DND-41 (cell line): Measurements from ENCODE around the gene RPP14.

Experiments
- ATAC-seq: fragments of 200-7000 bp; cut with Tn5 transposase; 3 replicates; pipeline ENCODE4 v1.9.1; 2021; ENCODE audit warnings: low read depth; ENCODE audit not compliant: insufficient read depth
- DNase-seq: peaks from one replicate; pipeline ENCODE4 v3.0.0-alpha.2; 2020
- H2AFZ ChIP-seq: 2 replicates; pipeline ENCODE4 v1.6.0; 2012; ENCODE audit warnings: low read depth, low read length
- H3K27ac ChIP-seq: 2 replicates; pipeline ENCODE4 v1.5.1; 2012; ENCODE audit warnings: low read length, inconsistent platforms
- H3K27me3 ChIP-seq: fragments of 200-600 bp; sonication (generic); 2 replicates; pipeline ENCODE4 v1.6.0; 2012; ENCODE audit warnings: low read length, mild to moderate bottlenecking, inconsistent platforms; ENCODE audit not compliant: insufficient read depth, poor library complexity
- H3K36me3 ChIP-seq: 2 replicates; pipeline ENCODE4 v1.5.1; 2012; ENCODE audit warnings: low read length, inconsistent platforms; ENCODE audit not compliant: insufficient read depth
- H3K4me1 ChIP-seq: 2 replicates; pipeline ENCODE4 v1.5.1; 2012; ENCODE audit warnings: mild to moderate bottlenecking, low read length; ENCODE audit not compliant: insufficient read depth
- H3K4me2 ChIP-seq: 2 replicates; pipeline ENCODE4 v1.6.0; 2012; ENCODE audit warnings: mild to moderate bottlenecking, moderate library complexity, low read length, inconsistent platforms; ENCODE audit not compliant: insufficient read depth
- H3K4me3 ChIP-seq, 2 experiments: fragments of 200-600 bp in 1 of 2; shearing (Covaris generic) in 1 of 2; 2 replicates each; pipeline ENCODE4 v1.5.1; 2012 to 2016; ENCODE audit warnings: inconsistent platforms in 2 of 2, low read length in 2 of 2, mild to moderate bottlenecking in 2 of 2, low read depth in 1 of 2, moderate library complexity in 1 of 2
- H3K79me2 ChIP-seq: 2 replicates; pipeline ENCODE4 v1.6.0; 2012; ENCODE audit warnings: low read length, inconsistent platforms; ENCODE audit not compliant: insufficient read depth
- H3K9ac ChIP-seq: 2 replicates; pipeline ENCODE4 v1.6.0; 2012; ENCODE audit warnings: low read depth, mild to moderate bottlenecking, inconsistent platforms, low read length, moderate library complexity
- H3K9me3 ChIP-seq: 2 replicates; pipeline ENCODE4 v1.5.1; 2012; ENCODE audit warnings: low read length, moderate library complexity, mild to moderate bottlenecking, inconsistent platforms; ENCODE audit not compliant: insufficient read depth, severe bottlenecking
- H4K20me1 ChIP-seq: 2 replicates; pipeline ENCODE4 v1.6.0; 2012; ENCODE audit warnings: low read length; ENCODE audit not compliant: insufficient read depth
- CTCF ChIP-seq: IDR thresholded peaks from 2 replicates; pipeline ENCODE4 v1.5.1; 2012; ENCODE audit warnings: borderline replicate concordance, low read length, moderate library complexity, mild to moderate bottlenecking; ENCODE audit not compliant: poor library complexity, severe bottlenecking; ENCODE audit errors: extremely low read depth
- EZH2 ChIP-seq: IDR thresholded peaks from 3 replicates; pipeline ENCODE4 v1.6.1; 2012; ENCODE audit warnings: borderline replicate concordance, low read depth, mild to moderate bottlenecking, moderate library complexity, low read length, inconsistent platforms; ENCODE audit not compliant: severe bottlenecking

RPP14 gene

GRCh38 chr3:58323529-58324390 lies 17.7 kb downstream of the RPP14 start:
- no peak overlapping the region for H3K4me2 ChIP-seq
- DNase-seq, result no peak
- no peaks in the 10 kb centered on the region for H3K4me1 ChIP-seq
- TF ChIP-seq EZH2 (no peak), CTCF (no peak)
- no peak overlapping the region for H3K4me3 ChIP-seq
- ATAC-seq, result no peak
- H3K27me3 ChIP-seq, result no peaks in the 10 kb centered on the region
- peaks cover 20% of the 10 kb centered on the region for H3K36me3 ChIP-seq
- no peaks in the 10 kb centered on the region for H3K79me2 ChIP-seq
- no peak overlapping the region for H2AFZ ChIP-seq
- no peaks in the 10 kb centered on the region for H4K20me1 ChIP-seq
- no peak overlapping the region for H3K9ac ChIP-seq
- no peak overlapping the region for H3K27ac ChIP-seq
- no peaks in the 10 kb centered on the region for H3K9me3 ChIP-seq

- H3K4me3 ChIP-seq, result no peak overlapping the region
- H3K27ac ChIP-seq, result no peak overlapping the region
- H3K9me3 ChIP-seq, result no peaks in the 10 kb centered on the region
- H3K27me3 ChIP-seq, result no peaks in the 10 kb centered on the region
- no peak for ATAC-seq
- no peaks in the 10 kb centered on the region for H4K20me1 ChIP-seq
- H3K36me3 ChIP-seq, result peaks cover 13% of the 10 kb centered on the region
- no peak for DNase-seq
- no peaks in the 10 kb centered on the region for H3K79me2 ChIP-seq
- no peak overlapping the region for H3K4me2 ChIP-seq
- H3K4me1 ChIP-seq, result no peaks in the 10 kb centered on the region
- TF ChIP-seq EZH2, result no peak
- no peak for TF ChIP-seq CTCF
- H2AFZ ChIP-seq, result no peak overlapping the region
- no peak overlapping the region for H3K9ac ChIP-seq
Observed at GRCh38 chr3:58324391-58325390, 18.6 kb downstream of the RPP14 start.

- TF ChIP-seq CTCF, result no peak
- ATAC-seq (no peak), DNase-seq (no peak)
- no peaks in the 10 kb centered on the region for H4K20me1 ChIP-seq
- no peak overlapping the region for H3K27ac ChIP-seq
- no peaks in the 10 kb centered on the region for H3K9me3 ChIP-seq
- H3K79me2 ChIP-seq, result no peaks in the 10 kb centered on the region
- no peaks in the 10 kb centered on the region for H3K27me3 ChIP-seq
- H3K9ac ChIP-seq, result no peak overlapping the region
- H3K36me3 ChIP-seq, result peaks cover 9% of the 10 kb centered on the region
- H2AFZ ChIP-seq, result no peak overlapping the region
- no peak overlapping the region for H3K4me2 ChIP-seq
- H3K4me3 ChIP-seq, result no peak overlapping the region
- H3K4me1 ChIP-seq, result no peaks in the 10 kb centered on the region
Observed at GRCh38 chr3:58325525-58325992, 19.5 kb downstream of the RPP14 start.
